ENCODE data around the gene AGO3. TPM values are rescaled to one million over a fixed set of nuclear protein-coding genes. Genes with fewer than 3 reads are reported as not detected.

Gene AGO3
- total and polyA plus RNA-seq, 2 donors, result 4.1 to 16.5 TPM

- no peak for DNase-seq (ENCODE audit: low read depth in 6 of 9, low spot score in 9 of 9)
- Histone ChIP-seq H3K9me3 (ENCODE audit: control insufficient read depth in 2 of 2, insufficient read depth in 1 of 2, low read length in 1 of 2) (no peaks in the 10 kb centered on the region), H3K27me3 (ENCODE audit: control insufficient read depth in 2 of 2, insufficient read depth in 1 of 2, low read length in 1 of 2) (no peaks in the 10 kb centered on the region), H3K36me3 (ENCODE audit: control insufficient read depth in 2 of 2, insufficient read depth in 2 of 2, low read length in 1 of 2) (peaks cover 9 to 17% of the 10 kb centered on the region in 2 donors), H3K4me3 (ENCODE audit: low read length in 2 of 2) (no peak overlapping the region), H3K4me1 (ENCODE audit: control insufficient read depth in 2 of 2, insufficient read depth in 2 of 2, low read length in 2 of 2) (no peaks in the 10 kb centered on the region), H3K27ac (ENCODE audit: low read depth in 1 of 2, low read length in 1 of 2) (no peak overlapping the region)
- 88% methylated on average over 3 of the region's 3 CpGs for WGBS
Observed at GRCh38 chr1:36035154-36035553, 104.2 kb downstream of the AGO3 start.

DNA sequence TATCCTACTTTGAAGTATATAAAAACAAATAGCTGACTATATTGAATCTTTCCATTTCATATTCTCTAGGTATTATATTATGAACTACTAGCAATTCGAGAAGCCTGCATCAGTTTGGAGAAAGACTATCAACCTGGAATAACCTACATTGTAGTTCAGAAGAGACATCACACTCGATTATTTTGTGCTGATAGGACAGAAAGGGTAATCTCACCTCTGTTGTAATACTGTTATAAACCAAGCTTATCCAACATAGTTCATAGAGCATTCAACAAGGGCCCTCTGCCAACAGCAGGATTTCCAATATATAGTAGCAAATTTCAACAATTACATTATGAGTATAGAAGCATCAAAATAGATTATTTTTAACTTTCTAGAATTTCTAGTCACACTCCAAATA, 109.3 kb downstream of the AGO3 start:
- 98% methylated on average over 2 of the region's 2 CpGs for WGBS
- no peak overlapping the region for H3K27ac ChIP-seq (ENCODE audit: low read depth in 1 of 2, low read length in 1 of 2)
- H3K9me3 ChIP-seq (ENCODE audit: control insufficient read depth in 2 of 2, insufficient read depth in 1 of 2, low read length in 1 of 2), result no peaks in the 10 kb centered on the region
- no peak overlapping the region for H3K4me3 ChIP-seq (ENCODE audit: low read length in 2 of 2)
- DNase-seq (ENCODE audit: low read depth in 6 of 9, low spot score in 9 of 9), result no peak
- no peaks in the 10 kb centered on the region for H3K4me1 ChIP-seq (ENCODE audit: control insufficient read depth in 2 of 2, insufficient read depth in 2 of 2, low read length in 2 of 2)
- H3K27me3 ChIP-seq (ENCODE audit: control insufficient read depth in 2 of 2, insufficient read depth in 1 of 2, low read length in 1 of 2), result no peaks in the 10 kb centered on the region
- H3K36me3 ChIP-seq (ENCODE audit: control insufficient read depth in 2 of 2, insufficient read depth in 2 of 2, low read length in 1 of 2), result peaks cover 3 to 24% of the 10 kb centered on the region in 2 donors

DNA sequence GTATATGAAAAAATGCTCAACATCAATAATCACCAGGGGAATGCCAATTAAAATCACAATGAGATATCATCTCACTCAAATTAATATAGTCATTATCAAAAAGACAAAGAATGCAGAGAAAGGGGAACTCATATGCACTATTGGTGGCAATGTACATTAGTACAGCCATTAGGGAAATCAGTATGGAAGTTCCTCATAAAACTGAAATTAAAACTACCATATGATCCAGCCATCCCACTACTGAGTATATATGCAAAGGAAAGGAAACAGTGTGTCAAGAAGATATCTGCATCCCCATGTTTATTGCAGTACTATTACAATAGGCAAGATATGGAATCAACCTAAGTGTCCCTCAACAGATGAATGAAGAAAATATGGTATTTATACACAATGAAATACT, 120.9 kb downstream of the AGO3 start:
- Histone ChIP-seq H3K36me3 (ENCODE audit: control insufficient read depth in 2 of 2, insufficient read depth in 2 of 2, low read length in 1 of 2) (peaks cover 2 to 9% of the 10 kb centered on the region in 2 donors), H3K27ac (ENCODE audit: low read depth in 1 of 2, low read length in 1 of 2) (no peak overlapping the region), H3K4me3 (ENCODE audit: low read length in 2 of 2) (no peak overlapping the region), H3K27me3 (ENCODE audit: control insufficient read depth in 2 of 2, insufficient read depth in 1 of 2, low read length in 1 of 2) (no peaks in the 10 kb centered on the region), H3K9me3 (ENCODE audit: control insufficient read depth in 2 of 2, insufficient read depth in 1 of 2, low read length in 1 of 2) (peaks cover 0 to 6% of the 10 kb centered on the region in 2 donors), H3K4me1 (ENCODE audit: control insufficient read depth in 2 of 2, insufficient read depth in 2 of 2, low read length in 2 of 2) (no peaks in the 10 kb centered on the region)
- DNase-seq (ENCODE audit: low read depth in 6 of 9, low spot score in 9 of 9), result no peak

GRCh38 chr1:36053978-36054377, 123.1 kb downstream of the AGO3 start:
- DNase-seq (ENCODE audit: low read depth in 6 of 9, low spot score in 9 of 9), result no peak
- H3K36me3 ChIP-seq (ENCODE audit: control insufficient read depth in 2 of 2, insufficient read depth in 2 of 2, low read length in 1 of 2), result peaks cover 0 to 8% of the 10 kb centered on the region in 2 donors

DNA sequence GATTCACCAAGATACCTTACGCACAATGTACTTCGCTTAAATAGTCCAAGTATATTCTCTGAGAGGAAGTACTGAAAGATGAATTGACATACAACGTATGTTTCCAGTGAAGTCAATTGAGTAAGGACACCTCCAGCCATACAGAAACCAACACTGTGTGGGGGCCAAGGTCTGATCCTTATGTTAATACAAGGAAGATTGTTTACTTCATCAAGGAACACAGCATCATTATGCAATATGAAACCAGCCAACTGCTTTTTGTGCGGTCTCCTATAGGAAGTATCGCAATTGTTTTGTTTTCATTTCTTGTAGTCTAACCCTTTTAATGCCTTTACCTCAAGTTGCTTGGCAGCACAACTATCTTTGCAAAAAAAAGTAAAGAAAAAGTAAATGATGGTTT, 124.8 kb downstream of the AGO3 start:
- 97% methylated on average over 5 of the region's 5 CpGs for WGBS
- H3K9me3 ChIP-seq (ENCODE audit: control insufficient read depth in 2 of 2, insufficient read depth in 1 of 2, low read length in 1 of 2), result no peaks in the 10 kb centered on the region
- no peak for DNase-seq (ENCODE audit: low read depth in 6 of 9, low spot score in 9 of 9)
- H3K36me3 ChIP-seq (ENCODE audit: control insufficient read depth in 2 of 2, insufficient read depth in 2 of 2, low read length in 1 of 2), result peaks cover 0 to 8% of the 10 kb centered on the region in 2 donors
- H3K4me1 ChIP-seq (ENCODE audit: control insufficient read depth in 2 of 2, insufficient read depth in 2 of 2, low read length in 2 of 2), result no peaks in the 10 kb centered on the region
- no peak overlapping the region for H3K4me3 ChIP-seq (ENCODE audit: low read length in 2 of 2)
- no peak overlapping the region for H3K27ac ChIP-seq (ENCODE audit: low read depth in 1 of 2, low read length in 1 of 2)
- H3K27me3 ChIP-seq (ENCODE audit: control insufficient read depth in 2 of 2, insufficient read depth in 1 of 2, low read length in 1 of 2), result no peaks in the 10 kb centered on the region

More at GRCh38 chr1:36053978-36054377, 123.1 kb downstream of the AGO3 start:
- H3K9me3 ChIP-seq (ENCODE audit: control insufficient read depth in 2 of 2, insufficient read depth in 1 of 2, low read length in 1 of 2), result no peaks in the 10 kb centered on the region
- no peaks in the 10 kb centered on the region for H3K27me3 ChIP-seq (ENCODE audit: control insufficient read depth in 2 of 2, insufficient read depth in 1 of 2, low read length in 1 of 2)
- H3K4me1 ChIP-seq (ENCODE audit: control insufficient read depth in 2 of 2, insufficient read depth in 2 of 2, low read length in 2 of 2), result no peaks in the 10 kb centered on the region
- H3K4me3 ChIP-seq (ENCODE audit: low read length in 2 of 2), result no peak overlapping the region
- no peak overlapping the region for H3K27ac ChIP-seq (ENCODE audit: low read depth in 1 of 2, low read length in 1 of 2)

DNA sequence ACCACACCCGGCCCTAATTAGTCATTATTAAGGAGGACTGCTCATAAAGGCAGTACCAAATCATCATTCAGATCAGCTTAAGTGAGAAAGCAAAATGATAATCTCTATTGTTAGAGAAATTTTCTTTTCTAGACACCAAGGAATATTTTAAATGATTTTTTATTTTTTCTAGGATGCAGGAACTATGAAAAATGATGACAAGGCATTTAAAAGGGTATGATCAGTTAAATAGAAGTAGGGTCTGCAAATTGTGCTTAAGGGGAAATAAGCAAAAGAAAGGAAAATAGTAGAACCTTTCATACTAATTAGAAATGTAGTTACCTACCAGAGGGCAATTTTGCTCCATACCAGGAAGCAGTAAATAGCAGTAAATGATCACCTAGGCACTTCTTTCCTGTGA, 131.4 kb downstream of the AGO3 start:
- no peak overlapping the region for H3K4me3 ChIP-seq (ENCODE audit: low read length in 2 of 2)
- H3K4me1 ChIP-seq (ENCODE audit: control insufficient read depth in 2 of 2, insufficient read depth in 2 of 2, low read length in 2 of 2), result no peaks in the 10 kb centered on the region
- WGBS, result 98% methylated on average over 1 of the region's 1 CpG
- H3K9me3 ChIP-seq (ENCODE audit: control insufficient read depth in 2 of 2, insufficient read depth in 1 of 2, low read length in 1 of 2), result no peaks in the 10 kb centered on the region
- DNase-seq (ENCODE audit: low read depth in 6 of 9, low spot score in 9 of 9), result no peak
- no peak overlapping the region for H3K27ac ChIP-seq (ENCODE audit: low read depth in 1 of 2, low read length in 1 of 2)
- no peaks in the 10 kb centered on the region for H3K36me3 ChIP-seq (ENCODE audit: control insufficient read depth in 2 of 2, insufficient read depth in 2 of 2, low read length in 1 of 2)
- no peaks in the 10 kb centered on the region for H3K27me3 ChIP-seq (ENCODE audit: control insufficient read depth in 2 of 2, insufficient read depth in 1 of 2, low read length in 1 of 2)

DNA sequence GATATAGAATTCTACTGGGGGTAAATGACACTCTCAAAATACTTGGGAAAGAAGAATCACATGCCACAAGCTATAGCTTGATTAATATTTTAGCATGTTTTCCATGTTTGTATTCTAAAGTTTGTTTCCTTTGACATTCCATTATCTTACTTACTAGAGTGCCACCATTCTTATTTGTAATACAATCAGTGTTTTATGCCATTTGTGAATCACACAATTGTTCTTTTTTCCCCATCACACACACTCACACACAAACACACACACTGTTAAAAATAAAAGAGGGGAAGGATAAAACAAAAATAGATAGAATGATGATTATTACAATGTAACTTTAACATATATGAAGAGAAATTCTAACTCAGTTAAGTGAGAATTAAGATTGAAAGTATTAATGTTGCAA, 137.0 kb downstream of the AGO3 start:
- DNase-seq (ENCODE audit: low read depth in 6 of 9, low spot score in 9 of 9), result no peak
- H3K36me3 ChIP-seq (ENCODE audit: control insufficient read depth in 2 of 2, insufficient read depth in 2 of 2, low read length in 1 of 2), result no peaks in the 10 kb centered on the region
- H3K4me3 ChIP-seq (ENCODE audit: low read length in 2 of 2), result no peak overlapping the region

DNA sequence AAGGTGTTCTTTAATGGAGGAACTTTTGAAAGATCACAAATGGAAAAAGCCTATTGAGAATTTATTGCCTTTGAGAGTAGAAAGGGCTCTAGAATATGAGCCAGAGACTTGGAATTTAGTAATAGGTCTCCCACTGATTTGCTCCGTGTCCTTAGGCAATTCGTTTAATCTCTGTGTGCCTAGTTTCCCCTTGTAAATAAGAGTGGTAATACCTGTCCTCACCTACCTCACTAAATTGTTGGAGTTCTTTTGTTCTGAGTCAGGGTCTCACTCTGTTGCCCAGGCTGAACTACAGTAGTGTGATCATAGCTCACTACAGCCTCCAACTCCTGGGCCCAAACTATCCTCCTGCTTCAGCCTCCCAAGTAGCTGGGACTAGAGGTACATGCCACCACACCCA, 138.0 kb downstream of the AGO3 start:
- Histone ChIP-seq H3K4me3 (ENCODE audit: low read length in 2 of 2) (no peak overlapping the region), H3K9me3 (ENCODE audit: control insufficient read depth in 2 of 2, insufficient read depth in 1 of 2, low read length in 1 of 2) (no peaks in the 10 kb centered on the region), H3K4me1 (ENCODE audit: control insufficient read depth in 2 of 2, insufficient read depth in 2 of 2, low read length in 2 of 2) (no peaks in the 10 kb centered on the region), H3K27ac (ENCODE audit: low read depth in 1 of 2, low read length in 1 of 2) (no peak overlapping the region), H3K27me3 (ENCODE audit: control insufficient read depth in 2 of 2, insufficient read depth in 1 of 2, low read length in 1 of 2) (no peaks in the 10 kb centered on the region), H3K36me3 (ENCODE audit: control insufficient read depth in 2 of 2, insufficient read depth in 2 of 2, low read length in 1 of 2) (no peaks in the 10 kb centered on the region)
- DNase-seq (ENCODE audit: low read depth in 6 of 9, low spot score in 9 of 9), result no peak
- 97% methylated on average over 2 of the region's 2 CpGs for WGBS

More for the DNA sequence above, 137.0 kb downstream of the AGO3 start:
- no peaks in the 10 kb centered on the region for H3K27me3 ChIP-seq (ENCODE audit: control insufficient read depth in 2 of 2, insufficient read depth in 1 of 2, low read length in 1 of 2)
- no peaks in the 10 kb centered on the region for H3K9me3 ChIP-seq (ENCODE audit: control insufficient read depth in 2 of 2, insufficient read depth in 1 of 2, low read length in 1 of 2)
- no peak overlapping the region for H3K27ac ChIP-seq (ENCODE audit: low read depth in 1 of 2, low read length in 1 of 2)
- no peaks in the 10 kb centered on the region for H3K4me1 ChIP-seq (ENCODE audit: control insufficient read depth in 2 of 2, insufficient read depth in 2 of 2, low read length in 2 of 2)

- H3K4me1 ChIP-seq (ENCODE audit: control insufficient read depth in 2 of 2, insufficient read depth in 2 of 2, low read length in 2 of 2), result no peaks in the 10 kb centered on the region
- no peak for DNase-seq (ENCODE audit: low read depth in 6 of 9, low spot score in 9 of 9)
- no peaks in the 10 kb centered on the region for H3K9me3 ChIP-seq (ENCODE audit: control insufficient read depth in 2 of 2, insufficient read depth in 1 of 2, low read length in 1 of 2)
- WGBS, result 95% methylated on average over 2 of the region's 2 CpGs
- H3K27me3 ChIP-seq (ENCODE audit: control insufficient read depth in 2 of 2, insufficient read depth in 1 of 2, low read length in 1 of 2), result no peaks in the 10 kb centered on the region
- H3K36me3 ChIP-seq (ENCODE audit: control insufficient read depth in 2 of 2, insufficient read depth in 2 of 2, low read length in 1 of 2), result no peaks in the 10 kb centered on the region
- no peak overlapping the region for H3K4me3 ChIP-seq (ENCODE audit: low read length in 2 of 2)
- no peak overlapping the region for H3K27ac ChIP-seq (ENCODE audit: low read depth in 1 of 2, low read length in 1 of 2)
Observed at GRCh38 chr1:36070349-36070748, 139.4 kb downstream of the AGO3 start.

- Histone ChIP-seq H3K36me3 (ENCODE audit: control insufficient read depth in 2 of 2, insufficient read depth in 2 of 2, low read length in 1 of 2) (no peaks in the 10 kb centered on the region), H3K27ac (ENCODE audit: low read depth in 1 of 2, low read length in 1 of 2) (no peak overlapping the region), H3K27me3 (ENCODE audit: control insufficient read depth in 2 of 2, insufficient read depth in 1 of 2, low read length in 1 of 2) (peaks cover 0 to under 1% of the 10 kb centered on the region in 2 donors), H3K4me1 (ENCODE audit: control insufficient read depth in 2 of 2, insufficient read depth in 2 of 2, low read length in 2 of 2) (no peaks in the 10 kb centered on the region), H3K9me3 (ENCODE audit: control insufficient read depth in 2 of 2, insufficient read depth in 1 of 2, low read length in 1 of 2) (no peaks in the 10 kb centered on the region), H3K4me3 (ENCODE audit: low read length in 2 of 2) (no peak overlapping the region)
- no peak for DNase-seq (ENCODE audit: low read depth in 6 of 9, low spot score in 9 of 9)
- 87% methylated on average over 4 of the region's 4 CpGs for WGBS
Observed at GRCh38 chr1:36076979-36077573, 146.2 kb downstream of the AGO3 start.
